ENCODE measurements around the gene ZNF138.

DNA sequence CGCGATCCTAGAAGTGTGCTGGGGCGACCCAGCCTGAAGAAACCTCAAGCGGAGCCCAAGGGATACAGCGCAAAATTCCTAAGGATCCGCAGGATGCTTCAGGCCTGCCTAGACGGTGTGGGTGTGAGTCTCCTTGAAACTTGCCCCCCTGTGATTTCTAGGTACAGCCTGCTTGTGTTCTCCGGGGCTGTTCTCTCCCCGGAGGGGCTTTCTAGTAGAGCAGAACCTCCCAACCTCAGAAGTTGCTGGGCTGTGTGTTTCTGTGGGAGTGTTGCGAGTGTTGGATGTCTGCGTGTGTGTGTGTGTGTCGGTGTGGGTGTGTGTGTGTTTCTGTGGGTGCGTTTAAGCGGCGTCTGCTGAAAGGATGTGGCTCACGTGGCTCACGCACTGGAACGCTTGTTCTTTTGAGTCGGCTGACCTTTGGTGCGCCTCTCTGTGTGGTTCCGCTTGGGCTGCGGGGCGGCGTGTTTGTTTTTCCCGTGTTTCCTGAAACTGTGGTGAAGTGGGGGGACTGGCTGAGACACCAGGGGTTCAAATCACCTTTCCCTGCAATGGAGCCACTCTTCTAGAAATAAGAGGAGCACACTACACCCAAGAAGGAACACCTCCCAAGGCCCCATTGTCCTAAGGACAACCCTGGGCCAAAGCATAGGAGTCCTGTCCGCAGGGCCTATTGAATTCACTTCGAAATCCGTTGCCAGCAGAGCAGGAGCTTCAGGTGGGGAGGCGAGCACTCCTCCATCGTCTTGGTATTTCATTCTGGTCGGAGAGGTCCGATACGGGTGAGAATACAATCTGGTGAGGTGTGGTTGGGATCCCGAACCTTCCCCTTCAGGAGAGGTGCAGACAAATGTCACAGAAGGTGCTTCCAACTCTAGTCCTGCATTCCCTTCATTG, 83.7 kb downstream of the ZNF138 start:
- TF ChIP-seq ESRRA (CRISPR knock-in tag; IDR thresholded peaks at IDR 0.05; ENCODE audit: borderline replicate concordance) (no peak), SMAD3 (CRISPR knock-in tag; IDR thresholded peaks at IDR 0.05; ENCODE audit: borderline replicate concordance) (no peak), USF1 (CRISPR knock-in tag; IDR thresholded peaks at IDR 0.05) (no peak), ETV6 (CRISPR knock-in tag; IDR thresholded peaks at IDR 0.05) (no peak), ATF1 (CRISPR knock-in tag; IDR thresholded peaks at IDR 0.05) (no peak)
- TF ChIP-seq, protein P1, sequence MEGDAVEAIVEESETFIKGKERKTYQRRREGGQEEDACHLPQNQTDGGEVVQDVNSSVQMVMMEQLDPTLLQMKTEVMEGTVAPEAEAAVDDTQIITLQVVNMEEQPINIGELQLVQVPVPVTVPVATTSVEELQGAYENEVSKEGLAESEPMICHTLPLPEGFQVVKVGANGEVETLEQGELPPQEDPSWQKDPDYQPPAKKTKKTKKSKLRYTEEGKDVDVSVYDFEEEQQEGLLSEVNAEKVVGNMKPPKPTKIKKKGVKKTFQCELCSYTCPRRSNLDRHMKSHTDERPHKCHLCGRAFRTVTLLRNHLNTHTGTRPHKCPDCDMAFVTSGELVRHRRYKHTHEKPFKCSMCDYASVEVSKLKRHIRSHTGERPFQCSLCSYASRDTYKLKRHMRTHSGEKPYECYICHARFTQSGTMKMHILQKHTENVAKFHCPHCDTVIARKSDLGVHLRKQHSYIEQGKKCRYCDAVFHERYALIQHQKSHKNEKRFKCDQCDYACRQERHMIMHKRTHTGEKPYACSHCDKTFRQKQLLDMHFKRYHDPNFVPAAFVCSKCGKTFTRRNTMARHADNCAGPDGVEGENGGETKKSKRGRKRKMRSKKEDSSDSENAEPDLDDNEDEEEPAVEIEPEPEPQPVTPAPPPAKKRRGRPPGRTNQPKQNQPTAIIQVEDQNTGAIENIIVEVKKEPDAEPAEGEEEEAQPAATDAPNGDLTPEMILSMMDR (IDR thresholded peaks at IDR 0.05): no peak
- TF ChIP-seq, protein P2, sequence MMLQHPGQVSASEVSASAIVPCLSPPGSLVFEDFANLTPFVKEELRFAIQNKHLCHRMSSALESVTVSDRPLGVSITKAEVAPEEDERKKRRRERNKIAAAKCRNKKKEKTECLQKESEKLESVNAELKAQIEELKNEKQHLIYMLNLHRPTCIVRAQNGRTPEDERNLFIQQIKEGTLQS (CRISPR knock-in tag; conservative IDR thresholded peaks at IDR 0.05): no peak
